Measurements from ENCODE around the gene SNX27.

- TF ChIP-seq POLR2A (IDR thresholded peaks at IDR 0.05; ENCODE audit: low read depth, low read length) (no peak), EZH2 (IDR thresholded peaks at IDR 0.05; ENCODE audit: borderline replicate concordance, low read depth, low read length, severe bottlenecking) (no peak), CTCF (IDR thresholded peaks at IDR 0.05; ENCODE audit: extremely low read depth in 1 of 2, insufficient read depth in 1 of 2, low read depth in 1 of 2, low read length in 2 of 2) (no peak), POLR2AphosphoS5 (IDR thresholded peaks at IDR 0.05; ENCODE audit: insufficient read depth, low read depth, low read length) (no peak), JUN (IDR thresholded peaks at IDR 0.05; ENCODE audit: borderline replicate concordance, insufficient read depth, insufficient read length, low read depth) (no peak), MAX (IDR thresholded peaks at IDR 0.05; ENCODE audit: insufficient read depth, insufficient read length) (no peak)
Observed at GRCh38 chr1:151692226-151692625, 80.4 kb downstream of the SNX27 start.

Data from endothelial cell of umbilical vein (primary cell).